Liver (tissue), 9 donors: ENCODE data around the gene EBPL. TPM values are rescaled to one million over a fixed set of nuclear protein-coding genes. Genes with fewer than 3 reads are reported as not detected.

Experiments
- DNase-seq: peaks from one replicate; pipeline ENCODE4 v3.0.0-alpha.2; 2017; ENCODE audit warnings: low spot score
- H3K27ac ChIP-seq, 2 donors: one replicate each; pipeline ENCODE4 v1.7.0; 2013; ENCODE audit warnings: inconsistent platforms in 2 of 2, low read length in 2 of 2, control low read depth in 1 of 2, low read depth in 1 of 2, mild to moderate bottlenecking in 1 of 2
- H3K27me3 ChIP-seq, 4 donors: one replicate each; pipeline versions ENCODE4 v1.6.1 to v1.7.0; 2013; ENCODE audit warnings: low read length in 3 of 4, inconsistent platforms in 1 of 4, mild to moderate bottlenecking in 1 of 4, moderate library complexity in 1 of 4; ENCODE audit not compliant: control insufficient read depth in 4 of 4, insufficient read depth in 4 of 4
- H3K36me3 ChIP-seq, 4 donors: one replicate each; pipeline versions ENCODE4 v1.6.1 to v1.7.0; 2013; ENCODE audit warnings: low read length in 3 of 4, mild to moderate bottlenecking in 3 of 4, low read depth in 1 of 4, moderate library complexity in 1 of 4; ENCODE audit not compliant: control insufficient read depth in 4 of 4, insufficient read depth in 3 of 4
- H3K4me1 ChIP-seq, 4 donors: one replicate each; pipeline versions ENCODE4 v1.6.1 to v1.7.0; 2013; ENCODE audit warnings: low read length in 3 of 4, mild to moderate bottlenecking in 3 of 4, moderate library complexity in 1 of 4; ENCODE audit not compliant: control insufficient read depth in 4 of 4, insufficient read depth in 4 of 4
- H3K4me3 ChIP-seq, 3 donors: one replicate each; pipeline versions ENCODE4 v1.6.1 to v1.7.0; 2013; ENCODE audit warnings: low read length in 3 of 3, control low read depth in 1 of 3, low read depth in 1 of 3, mild to moderate bottlenecking in 1 of 3
- H3K9ac ChIP-seq, 2 donors: one replicate each; pipeline ENCODE4 v1.7.0; 2013; ENCODE audit warnings: low read length in 2 of 2, mild to moderate bottlenecking in 2 of 2, moderate library complexity in 2 of 2, control low read depth in 1 of 2, low read depth in 1 of 2
- H3K9me3 ChIP-seq, 4 donors: one replicate each; pipeline versions ENCODE4 v1.6.1 to v1.7.0; 2013; ENCODE audit warnings: low read length in 3 of 4; ENCODE audit not compliant: control insufficient read depth in 4 of 4
- EGR1 ChIP-seq, 2 donors: IDR thresholded peaks; 2 replicates each; pipeline ENCODE4 v1.6.1; 2016 to 2018; ENCODE audit warnings: antibody characterized with exemption in 2 of 2, low read depth in 2 of 2
- FOXA1 ChIP-seq: IDR thresholded peaks from 2 replicates; pipeline ENCODE4 v1.6.1; 2016; ENCODE audit warnings: antibody characterized with exemption
- FOXA2 ChIP-seq: IDR thresholded peaks from 2 replicates; pipeline ENCODE4 v1.6.1; 2016; ENCODE audit warnings: antibody characterized with exemption
- GABPA ChIP-seq, 2 donors: IDR thresholded peaks in 1 of 2; conservative IDR thresholded peaks in 1 of 2; 2 replicates each; pipeline ENCODE4 v1.6.1; 2016; ENCODE audit warnings: antibody characterized with exemption in 2 of 2, mild to moderate bottlenecking in 1 of 2, moderate library complexity in 1 of 2
- JUND ChIP-seq, 2 donors: IDR thresholded peaks; 2 replicates each; pipeline ENCODE4 v1.6.1; 2016; ENCODE audit warnings: antibody characterized with exemption in 2 of 2
- NR2F2 ChIP-seq: IDR thresholded peaks from 2 replicates; pipeline ENCODE4 v1.6.1; 2016; ENCODE audit warnings: antibody characterized with exemption
- RAD21 ChIP-seq, 2 donors: IDR thresholded peaks; 2 replicates each; pipeline ENCODE4 v1.6.1; 2016; ENCODE audit warnings: antibody characterized with exemption in 2 of 2, mild to moderate bottlenecking in 2 of 2
- SP1 ChIP-seq: IDR thresholded peaks from 2 replicates; pipeline ENCODE4 v1.6.1; 2018; ENCODE audit warnings: antibody characterized with exemption, mild to moderate bottlenecking
- TAF1 ChIP-seq: conservative IDR thresholded peaks from 2 replicates; pipeline ENCODE4 v1.6.1; 2016; ENCODE audit warnings: antibody characterized with exemption, mild to moderate bottlenecking
- YY1 ChIP-seq: IDR thresholded peaks from 2 replicates; pipeline ENCODE4 v1.6.1; 2016; ENCODE audit warnings: antibody characterized with exemption, mild to moderate bottlenecking
- ZBTB33 ChIP-seq: IDR thresholded peaks from 2 replicates; pipeline ENCODE4 v1.6.1; 2016; ENCODE audit warnings: antibody characterized with exemption
- WGBS: extraction: QIAGEN DNeasy Blood & Tissue Kit; methylation state at CpG from one replicate; pipeline ENCODE4 v1.1.7; 2013; 5-methylcytosine and 5-hydroxymethylcytosine counted together
- polyA plus RNA-seq, 2 donors: library from polyadenylated mRNA; stranded (reverse) in 1 of 2; unstranded in 1 of 2; fragments of 200-250 nt in 1 of 2; fragments of >200 nt in 1 of 2; fragmentation: Nextera tagmentation in 1 of 2; extraction: Ambion mirVana in 1 of 2; gene quantifications; one replicate each; pipeline versions ENCODE4 v1.2.1 to v1.2.3, GENCODE V29; 2013 to 2015
- total RNA-seq, 2 donors: library from RNA; depleted of rRNA; stranded (reverse); fragments of >200 nt; gene quantifications; one replicate each; pipeline ENCODE4 v1.2.3, GENCODE V29; 2014
- TF ChIP-seq, protein P1 (sequence below): IDR thresholded peaks from 2 replicates; pipeline ENCODE4 v1.6.1; 2016; ENCODE audit warnings: antibody characterized with exemption
- TF ChIP-seq, protein P2 (sequence below): IDR thresholded peaks from 2 replicates; pipeline ENCODE4 v1.6.1; 2016; ENCODE audit warnings: antibody characterized with exemption
- TF ChIP-seq, protein P3 (sequence below): IDR thresholded peaks from 2 replicates; pipeline ENCODE4 v1.6.1; 2016; ENCODE audit warnings: antibody characterized with exemption, mild to moderate bottlenecking
- TF ChIP-seq, protein P4 (sequence below): fragments of 150-350 bp; IDR thresholded peaks from 2 replicates; pipeline ENCODE4 v1.5.1; 2017; ENCODE audit warnings: improper control_type of control experiment, low read depth, low read length; ENCODE audit not compliant: missing input control
- donor health status: healthy.
- donor health status: healthy.
- donor health status: healthy.
- donor health status: healthy.
- donor health status: healthy.

Gene EBPL
- total and polyA plus RNA-seq, 4 donors = 44.3 to 122 (median 50.7) TPM

- TF ChIP-seq, protein P1, sequence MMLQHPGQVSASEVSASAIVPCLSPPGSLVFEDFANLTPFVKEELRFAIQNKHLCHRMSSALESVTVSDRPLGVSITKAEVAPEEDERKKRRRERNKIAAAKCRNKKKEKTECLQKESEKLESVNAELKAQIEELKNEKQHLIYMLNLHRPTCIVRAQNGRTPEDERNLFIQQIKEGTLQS = no peak
- TF ChIP-seq YY1 (no peak), JUND (IDR thresholded peaks at IDR 0.05) (no peak), SP1 (no peak), GABPA (IDR thresholded peaks at IDR 0.05 in 1 of 2, conservative IDR thresholded peaks at IDR 0.05 in 1 of 2) (no peak), ZBTB33 (no peak), NR2F2 (no peak), RAD21 (IDR thresholded peaks at IDR 0.05) (no peak), FOXA1 (no peak), TAF1 (no peak), EGR1 (IDR thresholded peaks at IDR 0.05; ENCODE audit: low read depth in 2 of 2) (no peak), FOXA2 (no peak)
- TF ChIP-seq, protein P2, sequence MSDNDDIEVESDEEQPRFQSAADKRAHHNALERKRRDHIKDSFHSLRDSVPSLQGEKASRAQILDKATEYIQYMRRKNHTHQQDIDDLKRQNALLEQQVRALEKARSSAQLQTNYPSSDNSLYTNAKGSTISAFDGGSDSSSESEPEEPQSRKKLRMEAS = no peak
- TF ChIP-seq, protein P3, sequence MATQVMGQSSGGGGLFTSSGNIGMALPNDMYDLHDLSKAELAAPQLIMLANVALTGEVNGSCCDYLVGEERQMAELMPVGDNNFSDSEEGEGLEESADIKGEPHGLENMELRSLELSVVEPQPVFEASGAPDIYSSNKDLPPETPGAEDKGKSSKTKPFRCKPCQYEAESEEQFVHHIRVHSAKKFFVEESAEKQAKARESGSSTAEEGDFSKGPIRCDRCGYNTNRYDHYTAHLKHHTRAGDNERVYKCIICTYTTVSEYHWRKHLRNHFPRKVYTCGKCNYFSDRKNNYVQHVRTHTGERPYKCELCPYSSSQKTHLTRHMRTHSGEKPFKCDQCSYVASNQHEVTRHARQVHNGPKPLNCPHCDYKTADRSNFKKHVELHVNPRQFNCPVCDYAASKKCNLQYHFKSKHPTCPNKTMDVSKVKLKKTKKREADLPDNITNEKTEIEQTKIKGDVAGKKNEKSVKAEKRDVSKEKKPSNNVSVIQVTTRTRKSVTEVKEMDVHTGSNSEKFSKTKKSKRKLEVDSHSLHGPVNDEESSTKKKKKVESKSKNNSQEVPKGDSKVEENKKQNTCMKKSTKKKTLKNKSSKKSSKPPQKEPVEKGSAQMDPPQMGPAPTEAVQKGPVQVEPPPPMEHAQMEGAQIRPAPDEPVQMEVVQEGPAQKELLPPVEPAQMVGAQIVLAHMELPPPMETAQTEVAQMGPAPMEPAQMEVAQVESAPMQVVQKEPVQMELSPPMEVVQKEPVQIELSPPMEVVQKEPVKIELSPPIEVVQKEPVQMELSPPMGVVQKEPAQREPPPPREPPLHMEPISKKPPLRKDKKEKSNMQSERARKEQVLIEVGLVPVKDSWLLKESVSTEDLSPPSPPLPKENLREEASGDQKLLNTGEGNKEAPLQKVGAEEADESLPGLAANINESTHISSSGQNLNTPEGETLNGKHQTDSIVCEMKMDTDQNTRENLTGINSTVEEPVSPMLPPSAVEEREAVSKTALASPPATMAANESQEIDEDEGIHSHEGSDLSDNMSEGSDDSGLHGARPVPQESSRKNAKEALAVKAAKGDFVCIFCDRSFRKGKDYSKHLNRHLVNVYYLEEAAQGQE = no peak
- TF ChIP-seq, protein P4, sequence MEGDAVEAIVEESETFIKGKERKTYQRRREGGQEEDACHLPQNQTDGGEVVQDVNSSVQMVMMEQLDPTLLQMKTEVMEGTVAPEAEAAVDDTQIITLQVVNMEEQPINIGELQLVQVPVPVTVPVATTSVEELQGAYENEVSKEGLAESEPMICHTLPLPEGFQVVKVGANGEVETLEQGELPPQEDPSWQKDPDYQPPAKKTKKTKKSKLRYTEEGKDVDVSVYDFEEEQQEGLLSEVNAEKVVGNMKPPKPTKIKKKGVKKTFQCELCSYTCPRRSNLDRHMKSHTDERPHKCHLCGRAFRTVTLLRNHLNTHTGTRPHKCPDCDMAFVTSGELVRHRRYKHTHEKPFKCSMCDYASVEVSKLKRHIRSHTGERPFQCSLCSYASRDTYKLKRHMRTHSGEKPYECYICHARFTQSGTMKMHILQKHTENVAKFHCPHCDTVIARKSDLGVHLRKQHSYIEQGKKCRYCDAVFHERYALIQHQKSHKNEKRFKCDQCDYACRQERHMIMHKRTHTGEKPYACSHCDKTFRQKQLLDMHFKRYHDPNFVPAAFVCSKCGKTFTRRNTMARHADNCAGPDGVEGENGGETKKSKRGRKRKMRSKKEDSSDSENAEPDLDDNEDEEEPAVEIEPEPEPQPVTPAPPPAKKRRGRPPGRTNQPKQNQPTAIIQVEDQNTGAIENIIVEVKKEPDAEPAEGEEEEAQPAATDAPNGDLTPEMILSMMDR = no peak
- 96% methylated on average over 5 of the region's 5 CpGs for WGBS
- Histone ChIP-seq H3K9ac (no peak overlapping the region), H3K27me3 (no peaks in the 10 kb centered on the region), H3K9me3 (no peaks in the 10 kb centered on the region), H3K4me1 (peaks cover 0 to 3% (median 0%) of the 10 kb centered on the region in 4 donors), H3K36me3 (no peaks in the 10 kb centered on the region), H3K27ac (no peak overlapping the region), H3K4me3 (no peak overlapping the region)
- no peak for DNase-seq
Observed at GRCh38 chr13:49636705-49637104, 54.6 kb downstream of the EBPL start.
